ENCODE results near the gene DHRSX.

DNA sequence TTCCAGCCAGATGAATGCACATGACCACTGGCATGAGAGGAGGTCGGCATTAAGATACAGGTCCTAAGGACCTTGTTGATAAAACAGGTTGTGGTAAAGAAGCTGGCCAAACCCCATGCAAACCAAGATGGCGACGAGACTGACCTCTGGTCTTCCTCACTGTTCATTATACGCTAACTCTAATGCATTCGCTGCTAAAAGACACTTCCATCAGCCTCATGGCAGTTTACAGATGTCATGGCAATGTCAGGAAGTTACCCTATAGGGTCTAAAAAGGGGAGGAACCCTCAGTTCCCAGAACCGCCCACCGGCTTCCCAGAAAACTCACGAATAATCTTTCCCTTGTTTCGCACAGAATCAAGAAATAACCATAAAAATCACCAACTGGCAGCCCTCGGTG, 182.4 kb downstream of the DHRSX start:
- TF ChIP-seq, protein P1, sequence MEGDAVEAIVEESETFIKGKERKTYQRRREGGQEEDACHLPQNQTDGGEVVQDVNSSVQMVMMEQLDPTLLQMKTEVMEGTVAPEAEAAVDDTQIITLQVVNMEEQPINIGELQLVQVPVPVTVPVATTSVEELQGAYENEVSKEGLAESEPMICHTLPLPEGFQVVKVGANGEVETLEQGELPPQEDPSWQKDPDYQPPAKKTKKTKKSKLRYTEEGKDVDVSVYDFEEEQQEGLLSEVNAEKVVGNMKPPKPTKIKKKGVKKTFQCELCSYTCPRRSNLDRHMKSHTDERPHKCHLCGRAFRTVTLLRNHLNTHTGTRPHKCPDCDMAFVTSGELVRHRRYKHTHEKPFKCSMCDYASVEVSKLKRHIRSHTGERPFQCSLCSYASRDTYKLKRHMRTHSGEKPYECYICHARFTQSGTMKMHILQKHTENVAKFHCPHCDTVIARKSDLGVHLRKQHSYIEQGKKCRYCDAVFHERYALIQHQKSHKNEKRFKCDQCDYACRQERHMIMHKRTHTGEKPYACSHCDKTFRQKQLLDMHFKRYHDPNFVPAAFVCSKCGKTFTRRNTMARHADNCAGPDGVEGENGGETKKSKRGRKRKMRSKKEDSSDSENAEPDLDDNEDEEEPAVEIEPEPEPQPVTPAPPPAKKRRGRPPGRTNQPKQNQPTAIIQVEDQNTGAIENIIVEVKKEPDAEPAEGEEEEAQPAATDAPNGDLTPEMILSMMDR (IDR thresholded peaks at IDR 0.05), result no peak
- no peak for TF ChIP-seq POLR2A (IDR thresholded peaks at IDR 0.05)

All from heart left ventricle (tissue), 13 donors.